ENCODE measurements around the gene CEP89.

The CEP89 gene

GRCh38 chr19:32909257-32909656, 62.5 kb downstream of the CEP89 start:
- no peak overlapping the region for H3K4me3 ChIP-seq (ENCODE audit: low read depth, low read length)
- in situ Hi-C loops (cut with HindIII; ENCODE audit: low sequenced_read_pairs), result no loop called here
- TF ChIP-seq CTCF (IDR thresholded peaks at IDR 0.05; ENCODE audit: low read depth, low read length, missing control alignments), result no peak
- no peak for DNase-seq (ENCODE audit: low read depth)

GRCh38 chr19:32908641-32909190, 63.0 kb downstream of the CEP89 start:
- DNase-seq (ENCODE audit: low read depth), result no peak
- no peak for TF ChIP-seq CTCF (IDR thresholded peaks at IDR 0.05; ENCODE audit: low read depth, low read length, missing control alignments)
- H3K4me3 ChIP-seq (ENCODE audit: low read depth, low read length), result no peak overlapping the region
- in situ Hi-C loops (cut with HindIII; ENCODE audit: low sequenced_read_pairs), result no loop called here

- H3K4me3 ChIP-seq (ENCODE audit: low read depth, low read length), result no peak overlapping the region
- in situ Hi-C loops (cut with HindIII; ENCODE audit: low sequenced_read_pairs), result no loop called here
- DNase-seq (ENCODE audit: low read depth), result no peak
- TF ChIP-seq CTCF (IDR thresholded peaks at IDR 0.05; ENCODE audit: low read depth, low read length, missing control alignments), result no peak
These were observed 69.3 kb downstream of the CEP89 start for GRCh38 chr19:32902448-32902847.

GRCh38 chr19:32901504-32902161, 70.1 kb downstream of the CEP89 start:
- H3K4me3 ChIP-seq (ENCODE audit: low read depth, low read length), result no peak overlapping the region
- in situ Hi-C loops (cut with HindIII; ENCODE audit: low sequenced_read_pairs), result no loop called here
- DNase-seq (ENCODE audit: low read depth), result no peak
- TF ChIP-seq CTCF (IDR thresholded peaks at IDR 0.05; ENCODE audit: low read depth, low read length, missing control alignments), result no peak

GRCh38 chr19:32896516-32897214, 75.1 kb downstream of the CEP89 start:
- DNase-seq (ENCODE audit: low read depth), result peak; percentile 27
- no peak for TF ChIP-seq CTCF (IDR thresholded peaks at IDR 0.05; ENCODE audit: low read depth, low read length, missing control alignments)
- in situ Hi-C loops (cut with HindIII; ENCODE audit: low sequenced_read_pairs), result no loop called here
- H3K4me3 ChIP-seq (ENCODE audit: low read depth, low read length), result no peak overlapping the region

GRCh38 chr19:32895384-32895783, 76.4 kb downstream of the CEP89 start:
- no peak overlapping the region for H3K4me3 ChIP-seq (ENCODE audit: low read depth, low read length)
- in situ Hi-C loops (cut with HindIII; ENCODE audit: low sequenced_read_pairs), result no loop called here
- TF ChIP-seq CTCF (IDR thresholded peaks at IDR 0.05; ENCODE audit: low read depth, low read length, missing control alignments), result no peak

More at GRCh38 chr19:32895384-32895783, 76.4 kb downstream of the CEP89 start:
- no peak for DNase-seq (ENCODE audit: low read depth)

All from astrocyte of the cerebellum (primary cell).